GM12878 (cell line): ENCODE measurements around the gene TMPRSS12. TPM values are rescaled to one million over a fixed set of nuclear protein-coding genes. Genes with fewer than 3 reads are reported as not detected.
"Not testable (repeated sequence)": the region's sequence is repeated elsewhere in the genome, so short reads cannot be mapped to it uniquely, and the experiment has no call there.

Experiments used
- ATAC-seq: fragments of 200-7000 bp; cut with Tn5 transposase; 3 replicates; pipeline ENCODE4 v1.9.1; 2020; ENCODE audit warnings: mild to moderate bottlenecking, moderate library complexity
- BruUV-seq: library from RNA; stranded (reverse); fragments of 400-500 nt; replicated peaks from 2 replicates; lab custom pipeline; 2021; lab: Mats Ljungman, UMichigan
- CTCF ChIA-PET: fragments of 300-600 bp; sonication (Branson Sonifier 250); formaldehyde crosslinking; extraction: SDS; loops from one replicate; lab custom pipeline; 2021; ENCODE audit warnings: inconsistent platforms; lab: Yijun Ruan, JAX
- POLR2A ChIA-PET: fragments of 350-600 bp; formaldehyde crosslinking; extraction: SDS; loops from one replicate; lab custom pipeline; 2021; ENCODE audit warnings: inconsistent platforms; lab: Charles Lee
- RAD21 ChIA-PET: fragments of 300-600 bp; sonication (Branson Sonifier 250); formaldehyde crosslinking; loops from one replicate; lab custom pipeline; 2023; ENCODE audit warnings: antibody characterized with exemption; ENCODE audit not compliant: unreplicated experiment; lab: Charles Lee
- SMC1A ChIA-PET: fragments of 300-600 bp; sonication (Branson Sonifier 250); formaldehyde crosslinking; loops from one replicate; lab custom pipeline; 2023; ENCODE audit not compliant: unreplicated experiment, uncharacterized antibody; lab: Charles Lee
- DNase-seq: peaks from one replicate; pipeline ENCODE4 v3.0.0-alpha.2; 2011; ENCODE audit warnings: low read depth, low spot score
- FAIRE-seq: peaks from 3 replicates; lab custom pipeline; 2011; peaks lifted over from hg19 to GRCh38; lab: Jason Lieb, UNC
- H2AFZ ChIP-seq: 2 replicates; pipeline ENCODE4 v1.6.0; 2011; ENCODE audit warnings: low read depth, low read length, control low read depth; ENCODE audit not compliant: control insufficient read depth
- H3K27ac ChIP-seq: 2 replicates; pipeline ENCODE4 v1.5.1; 2011; ENCODE audit warnings: control low read depth; ENCODE audit not compliant: control insufficient read depth, insufficient read depth
- H3K27me3 ChIP-seq, 2 experiments: replicated peaks in 1 of 2; 2 replicates each; pipeline versions ENCODE4 v1.6.0 to v1.6.1; 2011; ENCODE audit warnings: low read length in 1 of 2; ENCODE audit not compliant: control insufficient read depth in 2 of 2, insufficient read depth in 2 of 2
- H3K36me3 ChIP-seq, 2 experiments: 2 replicates each; pipeline ENCODE4 v1.5.1; 2011; ENCODE audit warnings: low read length in 1 of 2; ENCODE audit not compliant: control insufficient read depth in 2 of 2, insufficient read depth in 2 of 2
- H3K4me1 ChIP-seq: 2 replicates; pipeline ENCODE4 v1.6.1; 2011; ENCODE audit warnings: mild to moderate bottlenecking, low read length, moderate library complexity, mixed read lengths; ENCODE audit not compliant: control insufficient read depth, insufficient read depth
- H3K4me2 ChIP-seq: 2 replicates; pipeline ENCODE4 v1.6.0; 2011; ENCODE audit warnings: control low read depth; ENCODE audit not compliant: control insufficient read depth, insufficient read depth
- H3K4me3 ChIP-seq: fragments of 200-600 bp; sonication (generic); 2 replicates; pipeline ENCODE4 v1.5.1; 2016
- H3K79me2 ChIP-seq: 2 replicates; pipeline ENCODE4 v1.6.0; 2011; ENCODE audit warnings: low read length; ENCODE audit not compliant: control insufficient read depth, insufficient read depth
- H3K9ac ChIP-seq: 2 replicates; pipeline ENCODE4 v1.8.0; 2011; ENCODE audit warnings: low read length, control low read depth, mixed read lengths; ENCODE audit not compliant: control insufficient read depth, insufficient read depth
- H3K9me3 ChIP-seq: replicated peaks from 3 replicates; pipeline ENCODE4 v1.5.1; 2011; ENCODE audit warnings: mild to moderate bottlenecking, low read length; ENCODE audit not compliant: control insufficient read depth, insufficient read depth
- H4K20me1 ChIP-seq: 2 replicates; pipeline ENCODE4 v1.6.0; 2011; ENCODE audit not compliant: control insufficient read depth, insufficient read depth
- CBX5 ChIP-seq: sonication (generic); IDR thresholded peaks from 2 replicates; pipeline ENCODE4 v1.6.1; 2016; ENCODE audit warnings: low read depth, moderate library complexity, mild to moderate bottlenecking, inconsistent platforms
- KLF5 ChIP-seq: fragments of 450-650 bp; IDR thresholded peaks from 2 replicates; pipeline ENCODE4 v1.6.1; 2014; ENCODE audit warnings: mild to moderate bottlenecking; ENCODE audit not compliant: partially characterized antibody
- RCOR1 ChIP-seq: conservative IDR thresholded peaks from 2 replicates; pipeline ENCODE4 v1.6.1; 2012; ENCODE audit warnings: low read depth, low read length, improper control_type of control experiment
- WGBS: methylation state at CpG from one replicate; pipeline ENCODE4 v1.1.6; 2016; ENCODE audit warnings: low lambda C conversion rate; ENCODE audit not compliant: insufficient replicate concordance, insufficient coverage; ENCODE audit errors: missing lambda C conversion rate; 5-methylcytosine and 5-hydroxymethylcytosine counted together
- in situ Hi-C: fragments of 300-500 bp; cut with MboI; formaldehyde crosslinking; loops from 9 replicates; pipeline ENCODE4 v1.14.3; 2018; ENCODE audit warnings: mixed read lengths
- intact Hi-C: fragments of 100-400 bp; cut with micrococcal nuclease; formaldehyde crosslinking; loops from one replicate; pipeline ENCODE4 v1.14.2; 2022; ENCODE audit not compliant: unreplicated experiment
- polyA plus RNA-seq, 11 experiments: library from polyadenylated mRNA; depleted of rRNA in 4 of 11; unstranded in 6 of 11; stranded (reverse) in 5 of 11; fragments of >200 nt; fragmentation: Nextera tagmentation in 4 of 11; fragmentation: Illumina TruSeq in 1 of 11; extraction: Ambion mirVana in 4 of 11; extraction: Trizol in 1 of 11; gene quantifications; 1 replicate in 1 of 11; 2 replicates in 10 of 11; pipeline versions ENCODE4 v1.2.1 to v1.2.3, GENCODE V29; 2011 to 2016; ENCODE audit warnings: inconsistent platforms in 2 of 11, missing spikeins in 2 of 11, low read depth in 1 of 11
- total RNA-seq, 4 experiments: library from RNA; depleted of rRNA in 3 of 4; stranded (reverse); fragments of >200 nt in 3 of 4; fragmentation: Illumina TruSeq in 1 of 4; extraction: Trizol in 1 of 4; gene quantifications; 2 replicates each; pipeline versions ENCODE4 v1.2.1 to v1.2.3, GENCODE V29; 2013 to 2021

TMPRSS12 gene
- total and polyA plus RNA-seq, 10 of the 15 experiments (the other 5 are each of a cell fraction or from before 2014, with no cell fraction given), result not detected

DNA sequence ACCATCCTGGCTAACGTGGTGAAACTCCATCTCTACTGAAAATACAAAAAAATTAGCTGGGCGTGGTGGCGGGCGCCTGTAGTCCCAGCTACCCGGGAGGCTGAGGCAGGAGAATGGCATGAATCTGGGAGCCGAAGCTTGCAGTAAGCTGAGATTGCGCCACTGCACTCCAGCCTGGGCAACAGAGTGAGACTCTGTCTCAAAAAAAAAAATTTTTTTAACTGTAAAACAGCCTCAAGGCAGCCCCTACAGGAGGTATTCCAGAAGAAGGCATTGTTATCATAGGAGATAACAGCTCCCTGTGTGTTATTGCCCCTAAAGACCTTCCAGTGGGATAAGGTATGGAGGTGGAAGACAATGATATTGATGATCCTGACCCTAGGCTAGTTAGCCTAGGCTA is 27.8 kb upstream of the TMPRSS12 start:
- H4K20me1 ChIP-seq, H3K9ac ChIP-seq, H3K27me3 ChIP-seq, H3K9me3 ChIP-seq, H3K4me1 ChIP-seq, ATAC-seq, H3K79me2 ChIP-seq, RAD21 ChIA-PET, H3K4me3 ChIP-seq, in situ Hi-C loops, H3K27ac ChIP-seq, H3K4me2 ChIP-seq, SMC1A ChIA-PET, H2AFZ ChIP-seq, FAIRE-seq, DNase-seq, BruUV-seq, intact Hi-C loops: not testable (repeated sequence)
- ChIA-PET CTCF (interaction anchor here (1.2 to 2.9 kb wide), 4 partner anchors 11 to 526 kb away, joined by 3 to 11 read pairs (median 6); no protein-coding TSS in a partner anchor), POLR2A (interaction anchor here (0.6 kb wide), 3 partner anchors 382 to 520 kb away, joined by 3 read pairs; no protein-coding TSS in a partner anchor)
- WGBS, result 96% methylated on average over 7 of the region's 7 CpGs
- H3K36me3 ChIP-seq, result peaks cover 4 to 19% of the 10 kb centered on the region in 2 experiments

GRCh38 chr12:50820177-50820576 is 22.5 kb upstream of the TMPRSS12 start:
- DNase-seq (no peak), ATAC-seq (no peak), FAIRE-seq (no peak)
- Histone ChIP-seq H3K36me3 (peaks cover 0 to 5% of the 10 kb centered on the region in 2 experiments), H3K4me2 (no peak overlapping the region), H3K27me3 (no peaks in the 10 kb centered on the region), H3K4me1 (no peaks in the 10 kb centered on the region), H3K9ac (no peak overlapping the region), H3K27ac (no peak overlapping the region), H3K9me3 (no peaks in the 10 kb centered on the region), H2AFZ (no peak overlapping the region), H3K4me3 (no peak overlapping the region), H4K20me1 (no peaks in the 10 kb centered on the region), H3K79me2 (no peaks in the 10 kb centered on the region)
- SMC1A ChIA-PET, result interaction anchor here (1.2 to 3.9 kb wide), 2 partner anchors 55 to 166 kb away, joined by 3 to 26 read pairs; no protein-coding TSS in a partner anchor
- CTCF ChIA-PET, result interaction anchor here (1.1 to 3.2 kb wide), 5 partner anchors 9 to 209 kb away, joined by 3 to 25 read pairs (median 13); partner anchors contain the start of gene SLC11A2
- TF ChIP-seq KLF5, result no peak
- TF ChIP-seq CBX5, result no peak
- TF ChIP-seq RCOR1, result no peak
- POLR2A ChIA-PET, result no interaction called here
- in situ Hi-C loops (no loop called here), intact Hi-C loops (loop anchor here (10.0 kb wide), 1 partner anchor 435 kb away; no protein-coding TSS in a partner anchor)
- RAD21 ChIA-PET, result interaction anchor here (1.2 to 2.4 kb wide), 2 partner anchors 166 to 208 kb away, joined by 3 to 13 read pairs; no protein-coding TSS in a partner anchor
- BruUV-seq, result no TSS peak
